Right renal pelvis (tissue), 4 donors: ENCODE data around the gene RGS19. TPM values are rescaled to one million over a fixed set of nuclear protein-coding genes. Genes with fewer than 3 reads are reported as not detected.

Source experiments
- DNase-seq, 4 donors: peaks; one replicate each; pipeline ENCODE4 v3.0.0-alpha.2; 2013; ENCODE audit warnings: low read depth in 4 of 4, low spot score in 3 of 4, missing footprints in 1 of 4
- polyA plus RNA-seq, 4 donors: library from polyadenylated mRNA; unstranded; fragments of 120-200 nt; gene quantifications; one replicate each; pipeline ENCODE4 v1.2.1, GENCODE V29; 2013; ENCODE audit not compliant: insufficient read length in 4 of 4

RGS19 gene
- polyA plus RNA-seq, 4 donors: 5.0 to 7.9 (median 5.6) TPM

DNA sequence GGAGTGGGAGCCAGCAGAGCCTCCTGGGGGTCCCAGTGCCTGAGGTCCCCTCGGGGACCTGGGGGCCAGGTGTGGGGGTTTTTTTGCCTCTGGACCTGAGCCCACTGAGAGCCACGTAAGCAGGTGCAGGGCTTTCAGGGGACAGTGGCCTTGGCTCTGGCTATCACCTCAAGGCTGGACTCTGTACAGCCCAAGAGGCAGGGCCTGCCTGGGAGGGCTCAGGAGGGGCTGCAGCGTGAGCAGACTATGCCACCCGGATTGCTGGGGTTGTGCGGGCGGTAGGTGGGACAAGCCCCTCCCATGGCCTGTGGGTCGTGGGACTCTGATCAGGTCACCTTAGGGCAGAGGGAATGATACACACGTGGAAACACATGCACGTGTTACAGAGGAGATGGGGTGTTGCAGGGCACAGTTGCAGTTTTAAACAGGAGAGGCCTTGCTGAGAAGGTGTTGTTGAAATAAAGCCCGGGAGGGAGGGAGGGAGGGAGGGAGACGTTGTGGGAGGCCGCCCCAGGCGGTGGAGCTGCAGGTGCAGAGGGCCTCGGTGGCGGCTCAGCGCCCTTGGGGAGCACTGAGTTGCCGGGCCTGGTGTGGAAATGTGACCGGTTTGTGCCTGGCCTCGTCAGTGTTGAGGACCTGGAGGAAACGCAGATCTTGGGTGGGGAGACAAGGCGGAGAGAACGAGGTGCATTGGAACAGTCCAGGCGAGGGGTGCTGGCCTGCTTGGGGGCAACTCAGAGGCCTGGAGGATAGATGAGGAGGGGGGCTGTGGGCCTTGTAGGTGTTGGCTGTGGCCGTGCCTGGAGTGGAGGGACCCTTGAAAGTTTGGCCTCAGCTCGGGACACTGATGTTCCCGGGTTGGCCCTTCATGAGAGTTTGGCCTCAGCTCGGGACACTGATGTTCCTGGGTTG is 14.0 kb downstream of the RGS19 start:
- DNase-seq: no peak

DNA sequence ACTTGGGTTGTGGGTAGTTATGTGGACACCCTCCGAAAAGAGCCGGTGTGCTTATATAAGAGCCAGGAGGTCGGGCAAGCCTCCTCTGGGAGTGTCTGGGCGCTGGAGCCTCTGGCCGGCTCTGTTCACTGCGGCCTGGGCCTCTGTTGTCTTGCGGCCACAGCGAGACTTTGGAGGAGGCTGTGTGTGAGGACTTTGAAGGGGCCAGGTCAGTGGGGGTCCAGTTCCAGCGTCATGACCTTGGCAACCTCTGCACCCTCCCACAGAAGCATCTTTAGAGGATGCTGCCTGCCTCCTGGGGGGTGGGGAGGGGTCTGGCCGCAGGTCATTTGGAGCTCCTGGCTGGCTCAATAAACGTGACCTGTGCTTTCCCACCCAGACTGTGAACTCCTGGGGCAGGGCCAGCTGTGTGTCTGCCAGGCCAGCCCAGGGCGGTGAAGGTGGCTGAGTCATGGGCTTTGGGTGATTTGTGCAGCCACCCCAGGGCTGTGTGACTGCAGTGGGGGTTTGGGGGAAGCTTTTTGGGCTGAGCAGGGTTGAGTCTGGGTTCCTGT is 15.1 kb downstream of the RGS19 start:
- no peak for DNase-seq

DNA sequence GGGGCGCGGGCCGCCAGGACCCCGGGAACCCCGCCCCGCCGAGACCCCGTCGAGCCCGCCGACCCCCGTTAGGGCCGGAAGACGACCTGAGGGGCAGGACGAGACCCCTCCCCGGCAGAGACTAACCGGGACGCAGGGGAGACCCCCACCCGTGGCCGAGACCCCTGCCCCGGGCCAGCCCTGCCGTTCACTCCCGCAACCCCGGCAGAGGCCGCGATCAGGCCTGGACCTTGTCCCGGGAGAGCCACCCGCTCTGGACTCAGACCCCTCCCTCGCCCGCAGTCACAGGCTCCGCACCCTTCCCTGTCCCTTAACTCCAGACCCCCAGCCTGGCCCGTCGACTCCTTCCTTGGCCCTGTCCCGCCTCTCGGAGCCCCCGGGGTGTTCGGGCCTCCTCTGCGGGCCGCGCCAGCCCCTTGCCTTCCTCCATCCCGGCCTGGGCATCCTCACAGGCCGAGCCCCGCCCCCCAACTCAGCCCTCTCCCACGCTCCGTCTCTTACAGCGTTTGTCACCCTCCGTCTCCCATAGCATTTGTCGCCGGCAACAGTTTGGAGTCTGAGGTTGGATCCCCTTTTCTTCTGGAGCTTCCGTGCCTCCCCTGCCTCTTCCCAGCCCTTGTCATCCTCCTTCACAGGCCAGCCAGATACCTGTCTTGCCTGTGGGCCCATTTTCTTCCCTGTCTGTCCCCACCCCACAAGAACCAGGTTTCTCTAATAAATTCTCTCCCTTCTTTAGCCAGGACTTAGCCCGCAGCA is 15.8 kb downstream of the RGS19 start:
- DNase-seq: no peak

DNA sequence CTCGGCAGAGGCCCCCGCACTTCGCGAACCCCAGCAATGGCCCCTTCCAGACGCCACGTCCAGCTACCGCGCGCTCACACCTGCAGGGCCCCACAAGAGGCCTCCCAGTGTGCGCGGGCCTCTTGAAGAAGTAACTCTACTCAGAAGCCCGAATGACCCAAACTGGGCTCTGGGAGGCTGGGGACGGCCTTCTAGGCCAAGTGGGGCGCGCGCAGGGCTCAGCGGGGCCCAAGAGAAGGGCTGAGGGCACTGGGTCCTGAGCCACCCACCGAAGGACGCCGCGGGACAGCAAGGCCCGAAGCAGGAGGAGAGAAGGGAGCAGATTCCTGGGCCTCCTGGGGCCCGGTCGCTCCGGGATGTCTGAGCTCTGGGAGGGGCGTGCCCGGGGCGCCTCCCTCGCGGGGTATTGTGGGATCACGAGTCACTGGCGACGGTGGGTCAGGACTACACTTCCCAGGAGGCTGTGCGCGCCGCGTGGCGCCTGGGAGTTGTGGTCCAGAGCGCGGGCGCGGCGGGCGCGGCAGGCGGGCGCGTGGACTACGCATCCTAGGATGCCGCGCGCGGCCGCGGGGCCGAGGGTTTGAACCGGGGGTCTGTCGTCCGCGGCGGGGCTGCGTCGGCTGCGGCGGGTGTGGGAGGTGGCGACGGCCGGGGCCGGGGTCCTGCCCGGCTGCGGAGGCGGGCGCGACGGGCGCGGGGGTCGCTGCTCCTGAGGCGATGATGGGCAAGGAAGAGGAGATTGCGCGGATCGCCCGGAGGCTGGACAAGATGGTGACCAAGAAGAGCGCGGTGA is 16.5 kb downstream of the RGS19 start, which contains the start of gene TCEA2:
Gene TCEA2, plus strand, starts transcription at position 603 of the 793 bp plus-strand sequence. Its CDS starts 115 bp downstream, at position 718.
- DNase-seq: peak; percentile 93 to 95 (median 94)

GRCh38 chr20:64062276-64062595 is 17.1 kb downstream of the RGS19 start:
- no peak for DNase-seq

GRCh38 chr20:64058536-64058935 is 20.8 kb downstream of the RGS19 start:
- no peak for DNase-seq

DNA sequence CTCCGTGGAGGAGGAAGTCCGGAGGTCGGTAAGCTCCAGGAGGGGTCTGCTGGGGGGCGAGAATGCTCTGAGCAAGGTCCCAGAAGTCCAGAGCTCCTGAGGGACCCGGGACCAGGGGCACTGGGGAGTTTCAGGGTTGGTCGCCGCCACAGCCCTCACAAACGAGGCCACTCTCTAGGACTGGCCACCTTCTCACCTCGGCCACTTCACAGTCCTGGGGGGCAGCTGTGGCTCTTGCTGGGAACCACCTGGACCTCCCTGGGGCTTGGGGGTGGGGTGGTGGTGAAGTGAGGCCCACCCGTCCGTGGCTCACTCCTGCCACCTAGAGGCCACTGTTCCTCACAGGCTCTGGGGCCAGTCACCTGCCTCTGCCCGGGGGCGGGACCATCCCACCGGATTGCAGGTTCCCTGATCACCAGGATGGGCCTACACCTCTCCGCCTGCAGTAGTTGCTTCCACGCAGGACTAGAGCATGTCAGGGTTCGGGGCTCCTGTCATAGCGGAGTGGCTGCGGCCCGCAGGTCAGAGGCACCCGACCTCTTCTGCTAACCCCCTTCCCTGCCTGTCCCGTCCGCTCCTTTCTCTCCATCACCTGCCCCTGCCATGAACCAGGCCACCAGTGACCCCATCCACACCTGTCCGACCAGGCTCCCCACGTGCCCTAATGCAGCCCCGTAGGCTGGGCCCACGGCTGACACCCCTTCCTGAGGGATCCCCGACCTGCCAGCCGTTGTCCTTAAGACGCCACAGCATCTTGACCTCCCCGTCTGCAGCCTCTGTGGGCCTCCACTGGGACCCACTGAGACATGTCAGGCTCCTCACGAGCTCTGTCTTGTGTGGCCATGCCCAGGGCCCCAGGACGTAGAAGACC is 21.5 kb downstream of the RGS19 start:
- DNase-seq: peak in 3 of 4 donors; percentile 60 to 68 (median 61)

DNA sequence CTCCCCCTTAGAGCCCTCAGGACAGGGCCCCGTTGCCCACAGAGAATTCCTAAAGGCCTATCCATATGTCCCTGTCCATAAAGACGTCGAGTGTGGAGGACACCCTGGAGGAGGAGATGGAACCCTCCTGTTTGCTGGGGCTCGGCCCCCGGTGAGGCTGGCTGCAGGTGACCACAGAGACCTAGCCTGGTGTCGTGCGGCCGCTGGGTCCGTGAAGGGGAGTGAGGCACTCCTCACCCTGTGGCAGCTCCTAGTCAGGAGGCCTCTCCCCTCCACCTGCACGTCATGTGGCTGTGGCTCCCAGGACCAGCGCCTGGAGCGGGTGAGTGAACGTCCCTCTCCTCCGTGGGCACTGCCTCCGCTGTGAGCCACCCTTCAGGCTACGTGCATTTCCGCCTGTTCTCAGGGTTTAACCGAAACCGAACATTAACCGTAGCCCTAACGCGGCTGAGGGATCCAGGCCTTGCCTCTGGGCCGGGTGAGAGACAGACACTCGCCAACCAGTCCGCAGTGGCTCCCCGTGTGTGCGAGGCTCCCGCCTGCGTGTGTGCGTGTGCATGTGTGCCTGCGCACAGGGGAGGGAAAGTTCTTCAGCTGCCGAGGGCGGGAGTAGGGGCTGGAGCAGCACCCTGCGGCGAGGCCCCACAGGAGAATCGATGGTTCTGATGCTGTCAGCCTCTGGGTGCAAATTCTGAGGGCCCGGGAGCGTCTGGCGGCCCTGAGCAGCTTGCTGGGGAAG is 22.3 kb downstream of the RGS19 start:
- no peak for DNase-seq

GRCh38 chr20:64056639-64056888 is 22.8 kb downstream of the RGS19 start:
- no peak for DNase-seq

GRCh38 chr20:64055893-64056638 is 23.3 kb downstream of the RGS19 start:
- DNase-seq: no peak

DNA sequence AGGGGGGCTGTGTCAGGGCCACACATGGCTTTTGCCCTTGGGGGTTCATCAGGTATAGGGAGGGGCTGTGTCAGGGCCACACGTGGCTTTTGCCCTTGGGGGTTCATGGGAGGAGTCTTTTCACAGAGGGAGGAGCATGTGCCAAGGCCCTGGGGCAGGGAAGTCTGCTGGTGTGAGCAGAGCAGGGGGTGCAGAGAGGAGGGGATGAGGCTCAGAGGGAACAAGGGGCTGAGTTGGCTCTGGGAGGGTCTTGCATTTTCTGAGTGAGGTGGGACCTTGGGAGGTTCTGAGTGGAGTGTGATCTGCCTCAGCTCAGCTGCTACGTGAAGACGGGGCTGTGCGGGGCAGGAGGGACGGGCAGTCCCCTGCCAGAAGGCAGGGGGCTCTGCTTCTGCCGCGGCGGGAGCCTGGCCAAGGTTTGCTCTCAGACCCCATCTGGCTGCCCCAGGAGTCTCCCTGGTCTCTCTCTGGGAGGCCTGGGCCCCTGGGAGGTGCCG is 23.9 kb downstream of the RGS19 start:
- DNase-seq: no peak

GRCh38 chr20:64053841-64054661 is 25.3 kb downstream of the RGS19 start:
- DNase-seq: no peak

GRCh38 chr20:64052987-64053840 is 26.1 kb downstream of the RGS19 start:
- no peak for DNase-seq

GRCh38 chr20:64052326-64052722 is 27.0 kb downstream of the RGS19 start:
- DNase-seq: no peak

DNA sequence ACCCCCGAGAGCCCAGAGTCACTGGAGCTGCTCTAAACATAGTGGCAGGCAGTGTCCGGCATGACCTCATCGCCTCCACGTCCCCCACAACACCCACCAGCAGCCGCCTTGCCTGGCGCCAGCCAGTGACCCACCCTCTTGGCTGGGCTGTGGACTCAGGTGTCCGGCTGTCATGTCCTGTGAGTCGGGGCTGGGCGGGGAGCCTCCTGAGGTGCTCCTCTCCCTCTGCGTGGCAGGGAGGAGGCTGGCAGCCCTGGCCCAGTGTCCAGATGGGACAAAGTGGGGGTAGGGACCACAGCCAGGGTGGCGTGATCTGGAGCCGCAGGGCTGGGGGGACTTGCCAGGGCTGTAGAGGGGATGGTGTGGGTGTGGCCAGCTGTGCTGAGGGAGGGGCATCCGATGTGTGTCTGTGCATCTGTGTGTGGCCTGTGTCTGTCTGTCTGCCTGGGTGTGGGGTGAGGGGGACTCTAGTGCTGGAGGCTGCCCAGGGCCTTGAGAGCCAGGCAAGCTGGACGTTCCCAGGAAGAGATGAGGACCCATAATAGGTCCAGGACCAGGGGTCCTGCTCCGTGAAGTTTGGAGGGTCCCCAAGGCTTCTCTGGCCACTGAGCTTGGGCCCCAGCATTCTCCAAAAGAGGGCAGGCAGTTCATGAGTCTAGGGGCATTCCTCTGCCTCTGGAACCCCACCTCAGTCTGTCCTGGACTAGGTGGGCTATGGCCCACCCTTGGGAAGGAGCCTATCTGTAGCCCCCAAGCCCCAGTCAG is 27.6 kb downstream of the RGS19 start:
- DNase-seq: no peak

DNA sequence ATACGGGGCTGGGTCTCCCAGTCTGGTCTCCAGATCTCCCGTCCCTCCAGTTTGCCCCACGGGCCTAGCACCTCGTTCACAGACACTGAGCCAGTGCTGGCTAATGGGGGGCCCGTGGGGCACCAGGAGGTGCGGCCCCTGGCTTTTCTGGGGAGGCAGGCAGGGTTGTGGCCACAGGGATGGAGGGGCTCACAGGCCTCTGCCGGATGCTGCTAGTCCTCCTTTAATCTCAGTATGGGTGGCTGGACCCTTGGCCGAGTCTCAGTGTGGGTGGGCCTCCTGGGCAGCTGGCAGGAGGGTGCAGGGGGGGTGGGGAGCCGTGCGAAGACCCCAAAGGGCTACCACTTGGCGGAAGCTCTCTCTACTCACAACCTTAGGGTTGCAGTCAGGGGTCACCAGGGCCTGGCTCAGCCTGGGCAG is 28.3 kb downstream of the RGS19 start:
- DNase-seq: no peak
